Hematopoietic multipotent progenitor cell treated with erythropoietin and hydrocortisone succinate and interleukin-3 and kit ligand, for 15 days (in vitro differentiated cells): ENCODE measurements around the gene ZCCHC14.

Experiments used
- DNase-seq: peaks from one replicate; pipeline ENCODE4 v3.0.0-alpha.2; 2015; ENCODE audit warnings: low spot score

ZCCHC14 gene

DNA sequence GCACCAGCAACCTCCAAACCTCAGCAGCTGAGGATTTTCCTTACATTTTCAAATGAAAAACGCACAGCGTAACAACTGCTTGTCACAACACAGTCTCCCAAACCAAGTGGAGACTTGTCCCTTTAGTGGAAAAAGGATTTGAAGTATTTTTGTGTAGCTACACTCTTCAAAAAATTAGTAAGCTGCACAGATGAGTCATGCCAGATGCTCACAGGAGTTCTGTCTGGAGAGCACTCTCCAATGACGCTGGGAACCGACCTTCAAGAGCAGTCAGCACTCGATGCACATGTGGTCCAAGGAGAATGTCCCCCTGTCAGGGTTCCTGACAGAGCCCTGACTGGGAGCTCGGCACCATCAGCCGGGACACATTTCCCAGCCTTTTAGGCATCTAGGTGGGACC, 60.9 kb downstream of the ZCCHC14 start:
- no peak for DNase-seq

- no peak for DNase-seq
Measured at GRCh38 chr16:87426423-87427215, 66.2 kb downstream of the ZCCHC14 start.

- DNase-seq = no peak
Measured at GRCh38 chr16:87425941-87426340, 66.9 kb downstream of the ZCCHC14 start.

GRCh38 chr16:87424266-87424665, 68.6 kb downstream of the ZCCHC14 start:
- DNase-seq = no peak

DNA sequence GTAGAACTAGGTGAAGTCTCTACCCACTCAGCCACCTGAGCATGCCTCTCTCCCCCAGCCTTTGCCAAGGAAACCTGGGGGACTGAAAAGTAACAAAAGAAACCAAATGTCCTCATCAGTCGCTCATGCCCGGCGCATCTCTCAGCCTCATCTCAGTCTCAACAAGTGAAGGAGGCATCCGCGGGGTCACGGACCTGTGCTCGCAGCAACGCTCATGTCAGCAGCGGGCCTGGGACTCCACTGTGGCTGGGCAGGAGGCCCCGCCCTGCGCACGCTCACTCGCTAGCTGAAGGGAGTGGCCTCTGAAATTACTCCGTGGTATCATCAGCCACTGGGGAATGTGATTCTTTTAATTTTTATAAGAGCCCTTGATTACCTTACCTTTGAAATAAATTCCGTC, 69.4 kb downstream of the ZCCHC14 start:
- DNase-seq = no peak

DNA sequence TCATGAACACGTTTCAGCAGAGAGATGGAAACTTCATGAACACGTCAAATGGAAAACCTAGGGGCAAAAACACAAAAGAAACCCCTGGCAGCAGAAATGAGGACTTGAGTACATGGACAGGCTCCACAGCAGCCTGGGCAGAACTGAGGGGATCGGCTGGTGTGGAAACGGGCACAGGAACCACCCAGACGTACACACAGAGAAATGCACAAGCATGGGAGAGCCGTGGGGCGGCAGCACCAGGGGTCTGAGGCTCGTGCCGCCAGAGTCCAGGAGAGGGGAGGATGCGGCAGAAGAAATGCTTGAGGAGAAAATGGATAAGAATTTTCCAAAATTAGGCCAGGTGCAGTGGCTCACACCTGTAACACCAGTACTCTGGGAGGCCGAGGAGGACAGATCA, 70.7 kb downstream of the ZCCHC14 start:
- no peak for DNase-seq

DNA sequence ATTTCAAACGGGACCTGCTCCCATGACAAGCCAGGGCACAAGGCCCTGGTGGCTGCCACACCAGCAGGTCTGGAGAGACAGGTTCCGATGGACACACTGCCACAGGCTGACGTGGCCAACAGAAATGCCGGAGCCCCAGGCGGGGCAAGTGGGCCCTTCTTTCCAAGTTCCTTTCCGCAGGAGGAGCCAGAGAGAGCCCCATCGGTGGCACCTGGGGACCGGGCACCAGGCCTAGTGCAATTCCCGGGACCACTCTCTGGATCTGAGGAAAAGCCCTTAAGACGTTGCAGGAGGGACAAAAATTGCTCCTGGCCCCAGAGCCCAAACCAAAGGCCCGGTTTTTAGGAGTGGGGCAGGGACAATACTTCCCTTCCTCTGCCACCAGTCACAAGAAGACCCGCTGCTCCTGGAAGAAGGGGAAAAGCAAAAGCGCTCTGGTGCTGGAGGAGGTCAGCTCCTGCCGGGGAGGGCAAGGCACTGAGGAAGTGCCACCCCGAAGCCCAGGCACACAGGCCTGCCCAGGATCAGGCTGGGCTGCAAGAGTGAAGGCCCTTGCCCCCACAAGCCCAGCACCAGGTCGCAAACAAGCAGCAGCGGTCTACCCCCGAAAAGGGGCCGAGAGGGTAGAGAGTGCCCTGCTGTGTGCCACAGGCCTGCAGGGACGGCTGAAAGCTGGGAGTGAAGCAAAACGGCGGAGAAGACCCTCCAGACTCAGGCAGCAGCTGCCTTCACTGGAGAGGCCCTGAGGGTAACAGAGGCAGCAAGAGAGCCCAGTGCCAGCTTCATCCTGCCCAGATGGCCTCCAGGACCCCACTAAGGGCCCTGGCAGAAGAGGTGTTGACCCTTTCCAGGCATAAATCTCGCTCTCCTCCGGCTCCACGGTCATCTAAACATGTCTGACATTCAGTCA, 71.6 kb downstream of the ZCCHC14 start:
- no peak for DNase-seq

- peak; percentile 30 for DNase-seq
Measured at GRCh38 chr16:87420026-87421002, 72.5 kb downstream of the ZCCHC14 start.

DNA sequence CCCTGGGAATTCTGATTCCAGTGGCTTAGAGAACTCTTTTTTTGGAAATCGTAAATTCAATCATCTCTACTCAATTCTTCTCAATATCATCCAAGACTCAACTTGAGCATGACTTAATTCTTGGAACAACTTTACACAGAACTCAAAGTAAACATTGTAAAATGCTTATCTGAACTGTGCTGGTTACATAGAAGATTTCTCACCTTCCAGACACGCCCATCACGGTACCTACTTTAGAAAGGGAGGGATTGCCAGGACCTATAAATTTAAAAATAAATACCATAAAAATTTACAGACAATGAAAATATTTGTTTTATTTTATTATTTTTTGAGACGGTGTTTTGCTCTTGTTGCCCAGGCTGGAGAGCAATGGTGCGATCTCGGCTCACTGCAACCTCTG, 74.2 kb downstream of the ZCCHC14 start:
- DNase-seq = no peak

GRCh38 chr16:87418216-87418615, 74.6 kb downstream of the ZCCHC14 start:
- DNase-seq = no peak

- no peak for DNase-seq
Measured at GRCh38 chr16:87417528-87417910, 75.3 kb downstream of the ZCCHC14 start.

DNA sequence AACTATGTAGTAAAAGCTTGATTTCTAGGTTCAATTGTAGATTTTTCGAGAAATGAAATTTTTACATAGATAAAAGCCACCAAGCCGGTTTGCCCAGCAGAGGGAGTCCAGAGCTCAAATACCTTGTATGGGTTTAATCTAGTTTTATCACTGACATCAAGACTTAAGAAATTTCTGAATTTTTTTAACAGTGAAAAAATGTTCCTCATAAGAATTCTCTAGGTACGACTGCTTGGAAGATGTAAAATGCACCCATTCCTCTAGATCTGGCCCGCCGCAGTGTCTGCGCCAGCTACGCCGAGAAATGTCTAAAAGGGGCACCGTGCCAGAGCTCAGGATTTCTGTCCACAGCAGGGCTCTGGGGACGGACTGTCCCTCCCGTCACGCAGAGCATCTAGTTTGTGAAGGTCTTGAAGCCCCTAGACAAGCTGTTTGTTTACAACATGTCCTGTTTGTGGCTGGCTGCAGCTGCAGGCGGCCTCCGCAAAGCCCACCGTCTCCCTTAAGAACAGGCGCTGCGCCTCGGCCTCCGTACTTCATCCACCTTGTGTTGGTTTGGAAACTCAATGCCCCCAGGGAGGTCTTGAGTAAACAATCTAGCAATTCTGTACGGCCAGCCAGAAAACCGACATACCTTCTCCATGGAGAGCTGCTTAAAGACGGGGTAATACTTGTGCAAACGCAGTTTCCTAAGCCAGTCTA, 75.8 kb downstream of the ZCCHC14 start:
- no peak for DNase-seq

- no peak for DNase-seq
Measured at GRCh38 chr16:87415441-87415840, 77.4 kb downstream of the ZCCHC14 start.

DNA sequence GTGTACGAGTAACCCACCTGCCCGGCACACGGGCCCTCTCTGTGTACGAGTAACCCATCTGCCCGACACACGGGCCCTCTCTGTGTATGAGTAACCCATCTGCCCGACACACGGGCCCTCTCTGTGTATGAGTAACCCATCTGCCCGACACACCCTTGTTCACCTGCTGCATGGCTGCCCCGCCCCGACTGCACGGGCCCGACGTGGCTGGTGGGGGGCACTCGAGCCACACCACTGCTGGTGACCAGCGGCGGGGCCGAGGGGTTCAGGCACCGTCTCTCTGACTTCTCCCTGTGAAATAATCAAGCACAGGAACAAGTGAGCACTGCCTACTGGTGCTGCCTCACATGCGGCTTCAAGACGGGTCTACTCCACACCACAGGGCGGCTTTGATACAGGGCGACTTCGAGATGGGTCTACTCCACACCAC, 78.6 kb downstream of the ZCCHC14 start:
- DNase-seq = no peak

- DNase-seq = no peak
Measured at GRCh38 chr16:87412996-87413421, 79.8 kb downstream of the ZCCHC14 start.

DNA sequence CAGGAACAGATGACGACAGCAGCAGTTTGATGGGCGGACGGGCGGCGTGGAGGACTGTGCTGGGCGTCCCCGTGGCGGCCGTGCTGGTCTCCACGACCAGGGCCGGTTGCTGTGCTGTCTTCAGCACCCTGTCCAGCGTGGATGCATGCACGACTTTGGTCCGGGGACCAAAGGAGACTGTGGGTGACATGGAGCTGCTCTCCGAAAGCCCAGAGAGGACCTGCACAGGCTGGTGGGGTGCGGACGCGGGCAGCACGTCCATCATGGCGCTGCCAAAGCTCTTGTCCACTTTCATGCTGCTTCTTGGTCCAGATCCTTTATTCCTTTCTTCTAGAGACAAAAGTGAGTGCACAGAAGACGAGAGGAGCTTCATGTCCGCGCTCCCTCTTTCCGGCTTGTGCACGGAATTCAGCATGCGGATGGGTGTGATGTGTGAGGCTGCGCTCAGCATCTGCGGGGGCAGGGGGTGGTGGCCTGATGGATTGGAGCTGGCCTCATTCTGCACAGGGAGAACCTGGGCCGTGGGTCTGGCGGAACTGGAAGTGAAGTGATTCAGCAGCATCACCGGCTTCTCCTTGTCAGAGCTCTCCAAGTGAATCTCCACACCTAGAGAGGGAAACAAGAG, 80.3 kb downstream of the ZCCHC14 start:
- no peak for DNase-seq

DNA sequence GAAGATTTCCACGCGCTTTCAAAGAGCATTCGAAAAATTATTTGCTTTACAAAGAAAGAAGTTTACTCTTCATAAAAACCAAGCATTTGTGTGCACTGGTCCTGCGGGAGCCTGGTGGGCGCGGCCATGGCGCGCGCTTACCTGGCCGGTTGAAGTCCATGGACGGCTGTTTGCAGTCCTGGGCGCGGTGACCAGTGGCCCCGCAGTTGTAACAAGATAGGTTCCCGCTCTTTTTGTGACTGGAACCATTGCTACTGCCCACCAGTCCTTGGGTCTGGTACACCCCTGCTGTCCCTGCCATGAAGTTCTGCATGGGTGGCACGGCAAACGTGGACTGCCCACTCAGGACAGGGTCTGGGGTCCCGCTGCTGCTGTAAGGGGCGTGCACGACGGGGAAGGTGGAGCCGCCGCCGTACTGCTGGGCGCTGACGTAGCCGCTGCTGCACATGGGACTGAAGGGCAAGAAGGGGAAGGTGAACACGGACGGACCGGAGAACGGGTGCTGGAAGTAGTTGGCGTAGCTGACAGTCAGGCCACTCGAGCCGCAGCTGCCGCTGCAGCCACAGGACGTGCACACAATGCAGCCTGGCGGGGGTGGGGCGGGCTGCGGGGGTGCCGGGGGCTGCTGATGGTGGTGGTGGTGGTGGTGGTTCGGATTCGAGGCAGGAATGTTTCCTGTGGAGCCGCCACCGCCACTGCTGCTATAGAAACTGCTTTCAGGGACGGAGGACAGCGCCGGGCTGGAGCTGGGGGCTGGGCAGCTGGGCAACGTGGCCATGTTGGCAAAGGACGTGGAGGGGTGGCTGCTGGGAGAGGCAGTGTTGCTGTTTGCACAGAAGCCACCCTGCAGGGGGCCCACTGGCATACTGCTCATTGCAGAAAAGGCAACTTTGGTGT, 81.2 kb downstream of the ZCCHC14 start:
- no peak for DNase-seq

DNA sequence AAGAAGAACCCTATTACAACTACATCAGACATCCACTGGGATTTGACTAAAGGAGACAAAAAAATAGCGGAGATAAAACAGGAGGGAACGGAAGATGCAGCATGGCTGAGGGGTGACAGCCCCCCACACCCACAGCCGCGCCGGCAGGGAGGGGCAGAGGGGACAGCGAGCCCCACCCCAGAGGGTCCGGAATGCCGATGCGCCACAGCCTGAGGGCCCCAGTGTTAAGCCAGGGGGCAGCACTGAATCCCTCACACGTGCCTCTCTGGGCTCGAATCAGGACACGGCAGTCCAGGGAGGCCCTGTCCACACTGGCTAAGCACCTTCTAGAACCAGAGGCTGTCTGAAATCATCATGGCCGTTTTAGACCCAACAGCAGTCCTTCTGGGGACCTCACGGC, 81.9 kb downstream of the ZCCHC14 start:
- no peak for DNase-seq

DNA sequence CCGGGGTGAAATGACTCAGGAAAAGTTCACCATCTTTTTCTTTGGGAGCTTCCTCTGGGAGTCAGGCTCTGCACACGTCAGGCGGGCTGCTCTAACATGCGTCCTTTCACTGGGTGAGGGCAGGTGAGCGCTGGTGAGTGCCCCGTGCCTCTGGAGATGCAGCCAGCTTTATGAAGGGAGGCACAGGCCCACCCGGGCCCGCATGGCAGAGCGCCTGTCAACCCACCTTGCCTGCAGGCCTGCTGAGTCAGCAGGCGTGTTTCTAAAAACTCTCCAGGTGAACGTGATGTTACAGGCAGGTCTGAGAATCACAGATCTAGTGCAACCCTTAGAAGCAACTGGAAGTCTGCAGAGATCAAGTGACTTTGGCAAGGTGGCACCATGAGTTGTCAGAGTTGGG, 82.3 kb downstream of the ZCCHC14 start:
- DNase-seq = no peak

GRCh38 chr16:87409781-87410180, 83.0 kb downstream of the ZCCHC14 start:
- DNase-seq = no peak
